ENCODE results near the gene TCF7L1. TPM values are rescaled to one million over a fixed set of nuclear protein-coding genes. Genes with fewer than 3 reads are reported as not detected.

TCF7L1 gene
- total and polyA plus RNA-seq, 9 of the 15 experiments (the other 6 are each of a cell fraction or from before 2014, with no cell fraction given), result 0.03 to 0.11 (median 0.07) TPM; not detected in 5

GRCh38 chr2:85266146-85267041 lies 133.2 kb downstream of the TCF7L1 start (continued):
- no peak for TF ChIP-seq RREB1 (CRISPR knock-in tag; IDR thresholded peaks at IDR 0.05)
- 0 out of 4 replicates have a peak, but pooled peaks of 1 of the 2 experiments have one; percentile 50 for TF ChIP-seq MNT (conservative IDR thresholded peaks at IDR 0.05)
- 0 out of 2 replicates have a peak, but pooled peaks have one; percentile 46 for TF ChIP-seq ZNF239 (CRISPR knock-in tag; IDR thresholded peaks at IDR 0.05)
- no peak for TF ChIP-seq ELK3 (CRISPR knock-in tag; IDR thresholded peaks at IDR 0.05)
- no peak for TF ChIP-seq ZFPM2 (CRISPR knock-in tag; IDR thresholded peaks at IDR 0.05)
- TF ChIP-seq RAD21 (CRISPR knock-in tag; conservative IDR thresholded peaks at IDR 0.05 in 1 of 2, IDR thresholded peaks at IDR 0.05 in 1 of 2), result peak; percentile 49 to 74; a peak in 3 of 4 replicates
- TF ChIP-seq SP1 (CRISPR knock-in tag; IDR thresholded peaks at IDR 0.05), result no peak
- TF ChIP-seq SRSF9 (IDR thresholded peaks at IDR 0.05; ENCODE audit: borderline replicate concordance, low read depth, low read length), result no peak
- no peak for TF ChIP-seq ETS2 (tag; IDR thresholded peaks at IDR 0.05; ENCODE audit: borderline replicate concordance, poor library complexity, severe bottlenecking)
- no peak for TF ChIP-seq CCAR2 (IDR thresholded peaks at IDR 0.05; ENCODE audit: low read depth, low read length)
- TF ChIP-seq NR1H2 (CRISPR knock-in tag; IDR thresholded peaks at IDR 0.05), result no peak
- TF ChIP-seq TARDBP (IDR thresholded peaks at IDR 0.05), result no peak
- TF ChIP-seq ETV1 (tag; conservative IDR thresholded peaks at IDR 0.05; ENCODE audit: low read depth), result peak; percentile 90
- TF ChIP-seq KDM5B (IDR thresholded peaks at IDR 0.05; ENCODE audit: insufficient replicate concordance, low read depth, low read length), result no peak
- no peak for TF ChIP-seq PTRF (tag; IDR thresholded peaks at IDR 0.05)
- no peak for TF ChIP-seq ZNF174 (CRISPR knock-in tag; IDR thresholded peaks at IDR 0.05)
- TF ChIP-seq E2F3 (CRISPR knock-in tag; IDR thresholded peaks at IDR 0.05), result no peak

Data from K562 (cell line).